Gastroesophageal sphincter (tissue), 4 donors: ENCODE measurements around the gene EIF6. TPM values are rescaled to one million over a fixed set of nuclear protein-coding genes. Genes with fewer than 3 reads are reported as not detected.
A peak's percentile ranks its signal among the peaks of the same experiment; 100 is the strongest.
"Not testable (repeated sequence)": the region's sequence is repeated elsewhere in the genome, so short reads cannot be mapped to it uniquely, and the experiment has no call there.

Source experiments
- ATAC-seq: fragments of 150-250 bp; one replicate; pipeline ENCODE4 v1.9.1; 2016; ENCODE audit warnings: mild to moderate bottlenecking, moderate library complexity
- H3K27ac ChIP-seq, 4 donors: fragments of 200-600 bp; sonication (generic) in 3 of 4; 1 replicate in 3 of 4; 2 replicates in 1 of 4; pipeline ENCODE4 v1.5.1; 2016 to 2019
- H3K27me3 ChIP-seq: fragments of 200-600 bp; sonication (generic); one replicate; pipeline ENCODE4 v1.5.1; 2019
- H3K36me3 ChIP-seq, 2 donors: fragments of 200-600 bp; sonication (generic); one replicate each; pipeline ENCODE4 v1.5.1; 2019; ENCODE audit warnings: control low read depth in 1 of 2
- H3K4me1 ChIP-seq, 3 donors: fragments of 200-600 bp; sonication (generic); 1 replicate in 2 of 3; 2 replicates in 1 of 3; pipeline ENCODE4 v1.5.1; 2016 to 2019; ENCODE audit warnings: control low read depth in 2 of 3
- H3K4me3 ChIP-seq, 2 donors: fragments of 200-600 bp; sonication (generic); one replicate each; pipeline ENCODE4 v1.5.1; 2019; ENCODE audit warnings: mild to moderate bottlenecking in 1 of 2, moderate library complexity in 1 of 2
- H3K9me3 ChIP-seq, 3 donors: fragments of 200-600 bp; sonication (generic); one replicate each; pipeline ENCODE4 v1.5.1; 2017 to 2019; ENCODE audit warnings: control low read depth in 2 of 3
- CTCF ChIP-seq, 4 experiments: fragments of 200-600 bp in 2 of 4; fragments of 450-650 bp in 2 of 4; sonication (generic) in 1 of 4; IDR thresholded peaks; one replicate each; pipeline ENCODE4 v1.5.1; 2017 to 2019; ENCODE audit warnings: antibody characterized with exemption in 4 of 4, mild to moderate bottlenecking in 2 of 4, moderate library complexity in 2 of 4
- EP300 ChIP-seq: sonication (generic); formaldehyde crosslinking; IDR thresholded peaks from one replicate; pipeline ENCODE4 v1.6.1; 2017; ENCODE audit warnings: antibody characterized with exemption, mild to moderate bottlenecking
- POLR2A ChIP-seq, 2 donors: fragments of 450-650 bp; IDR thresholded peaks; one replicate each; pipeline ENCODE4 v1.6.1; 2017; ENCODE audit warnings: antibody characterized with exemption in 2 of 2, mild to moderate bottlenecking in 2 of 2, moderate library complexity in 1 of 2
- POLR2AphosphoS5 ChIP-seq: sonication (generic); formaldehyde crosslinking; IDR thresholded peaks from one replicate; pipeline ENCODE4 v1.6.1; 2017; ENCODE audit warnings: antibody characterized with exemption
- WGBS, 2 donors: methylation state at CpG; one replicate each; pipeline ENCODE4 v1.1.5; 2018; ENCODE audit warnings: low coverage in 1 of 2; 5-methylcytosine and 5-hydroxymethylcytosine counted together
- total RNA-seq, 4 donors: library from RNA; depleted of rRNA; stranded (reverse); fragments of >200 nt; gene quantifications; one replicate each; pipeline ENCODE4 v1.1.0, GENCODE V29; 2016

The EIF6 gene
- total RNA-seq, 4 donors from 2014 or later = 66.0 to 92.4 (median 80.8) TPM

GRCh38 chr20:35267092-35267491, 17.5 kb downstream of the EIF6 start:
- Histone ChIP-seq H3K4me1 (peaks cover 0 to 30% (median 11%) of the 10 kb centered on the region in 3 donors), H3K9me3 (no peaks in the 10 kb centered on the region), H3K4me3 (no peak overlapping the region), H3K36me3 (peaks cover 0 to 64% of the 10 kb centered on the region in 2 donors), H3K27ac (no peak overlapping the region), H3K27me3 (no peaks in the 10 kb centered on the region)
- WGBS, 2 donors = 60 to 94% methylated on average over 1 to 2 of the region's 16 CpGs
- TF ChIP-seq EP300 (no peak), POLR2A (IDR thresholded peaks at IDR 0.05) (no peak), CTCF (IDR thresholded peaks at IDR 0.05) (no peak), POLR2AphosphoS5 (no peak)
- ATAC-seq = no peak

GRCh38 chr20:35264755-35265154, 19.8 kb downstream of the EIF6 start:
- TF ChIP-seq EP300 (no peak), CTCF (IDR thresholded peaks at IDR 0.05) (peak in 1 of 4 experiments; percentile 36), POLR2A (IDR thresholded peaks at IDR 0.05) (no peak)
- WGBS, 2 donors = no CpG with 5 or more reads among the region's 1 CpG
- ATAC-seq = no peak
- Histone ChIP-seq H3K4me1 (peaks cover 0 to 30% (median 11%) of the 10 kb centered on the region in 3 donors), H3K27ac (peak overlapping the region in 1 of 4 donors; percentile 10), H3K9me3 (no peaks in the 10 kb centered on the region), H3K36me3 (peaks cover 0 to 51% of the 10 kb centered on the region in 2 donors), H3K4me3 (no peak overlapping the region), H3K27me3 (no peaks in the 10 kb centered on the region)

GRCh38 chr20:35263532-35264341, 20.8 kb downstream of the EIF6 start:
- H3K27ac ChIP-seq = peak overlapping the region; percentile 35 to 89 (median 84)
- WGBS, 2 donors = 0 to 19% methylated on average over 1 to 2 of the region's 17 CpGs
- H3K27me3 ChIP-seq = no peaks in the 10 kb centered on the region
- H3K36me3 ChIP-seq = peaks cover 0 to 42% of the 10 kb centered on the region in 2 donors
- TF ChIP-seq POLR2A (IDR thresholded peaks at IDR 0.05) (no peak), POLR2AphosphoS5 (no peak), EP300 (no peak), CTCF (IDR thresholded peaks at IDR 0.05) (no peak)
- peak overlapping the region in 1 of 2 donors; percentile 12 for H3K4me3 ChIP-seq
- ATAC-seq = peak; percentile 30
- H3K4me1 ChIP-seq = peaks cover 0 to 22% (median 11%) of the 10 kb centered on the region in 3 donors
- H3K9me3 ChIP-seq = no peaks in the 10 kb centered on the region

GRCh38 chr20:35262731-35263531, 21.6 kb downstream of the EIF6 start:
- ATAC-seq = peak; percentile 94
- Histone ChIP-seq H3K36me3 (peaks cover 0 to 34% of the 10 kb centered on the region in 2 donors), H3K4me1 (peaks cover 0 to 22% (median 11%) of the 10 kb centered on the region in 3 donors), H3K27ac (peak overlapping the region; percentile 35 to 89 (median 84)), H3K4me3 (peak overlapping the region in 1 of 2 donors; percentile 12)
- H3K27me3 ChIP-seq, H3K9me3 ChIP-seq: not testable (repeated sequence)
- TF ChIP-seq CTCF (IDR thresholded peaks at IDR 0.05) = peak in 1 of 4 experiments; percentile 40
- peak; percentile 49 for TF ChIP-seq POLR2AphosphoS5
- WGBS, 2 donors = 32 to 37% methylated on average over 5 of the region's 8 CpGs

- WGBS, 2 donors = 40 to 55% methylated on average over 5 to 6 of the region's 10 CpGs
- peaks cover 0 to 27% of the 10 kb centered on the region in 2 donors for H3K36me3 ChIP-seq
- H3K27me3 ChIP-seq, H3K4me3 ChIP-seq, ATAC-seq, H3K9me3 ChIP-seq: not testable (repeated sequence)
- H3K27ac ChIP-seq = peak overlapping the region in 1 of 4 donors; percentile 52
- H3K4me1 ChIP-seq = peaks cover 0 to 22% (median 11%) of the 10 kb centered on the region in 3 donors
Observed at GRCh38 chr20:35262321-35262720, 22.3 kb downstream of the EIF6 start.
